ENCODE data around the gene ANKRD52. TPM values are rescaled to one million over a fixed set of nuclear protein-coding genes. Genes with fewer than 3 reads are reported as not detected.
A peak's percentile ranks its signal among the peaks of the same experiment; 100 is the strongest.

ANKRD52 gene
- total and polyA plus RNA-seq, 9 of the 15 experiments (the other 6 are each of a cell fraction or from before 2014, with no cell fraction given), result 0.52 to 46.8 (median 7.9) TPM

DNA sequence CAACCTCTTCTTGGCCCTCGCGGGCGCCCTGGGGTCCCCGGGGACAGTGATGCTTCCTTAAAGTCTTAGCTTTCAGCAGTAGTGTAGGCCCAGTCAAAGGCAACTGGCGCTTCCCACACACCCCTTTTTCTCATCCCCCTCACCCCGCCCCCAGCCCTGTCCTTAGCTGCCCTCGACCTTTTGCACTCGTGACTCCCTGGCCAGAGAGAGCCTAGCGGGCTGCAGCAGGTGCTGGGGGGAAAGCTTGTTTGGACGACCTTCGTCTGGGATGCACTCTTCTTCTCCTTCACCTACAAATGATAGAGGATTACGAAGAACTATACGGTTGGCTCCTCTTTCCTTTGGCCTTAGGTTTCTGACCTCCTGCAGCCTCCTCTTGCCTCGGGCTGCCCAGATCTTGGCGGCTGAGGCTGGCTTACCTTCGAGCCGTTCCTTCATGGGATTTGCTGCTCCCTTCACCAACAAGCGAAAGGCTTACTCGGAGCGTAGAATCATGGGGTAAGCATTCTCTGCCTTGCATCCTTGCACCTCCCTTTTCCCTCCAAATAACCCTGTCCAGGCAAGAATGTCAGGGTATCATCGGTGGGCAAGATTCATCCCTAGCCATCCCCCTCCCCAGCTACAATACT, 9.4 kb upstream of the ANKRD52 start (continued):
- TF ChIP-seq ZBTB34 (CRISPR knock-in tag; IDR thresholded peaks at IDR 0.05), result no peak
- peak; percentile 64 for TF ChIP-seq NR2C1 (IDR thresholded peaks at IDR 0.05)
- TF ChIP-seq NR2C1 (tag; IDR thresholded peaks at IDR 0.05), result no peak; the same call in 1 of the 2 replicates
- no peak for TF ChIP-seq ZNF436 (CRISPR knock-in tag; IDR thresholded peaks at IDR 0.05)
- TF ChIP-seq ZBTB2 (IDR thresholded peaks at IDR 0.05), result peak; percentile 10; the same call in 1 of the 2 replicates
- 0 out of 2 replicates have a peak, but pooled peaks have one; percentile 14 for TF ChIP-seq BHLHE40 (IDR thresholded peaks at IDR 0.05; ENCODE audit: low read length)
- TF ChIP-seq SMC3 (conservative IDR thresholded peaks at IDR 0.05; ENCODE audit: insufficient read depth, low read depth, low read length), result no peak
- TF ChIP-seq, protein P1, sequence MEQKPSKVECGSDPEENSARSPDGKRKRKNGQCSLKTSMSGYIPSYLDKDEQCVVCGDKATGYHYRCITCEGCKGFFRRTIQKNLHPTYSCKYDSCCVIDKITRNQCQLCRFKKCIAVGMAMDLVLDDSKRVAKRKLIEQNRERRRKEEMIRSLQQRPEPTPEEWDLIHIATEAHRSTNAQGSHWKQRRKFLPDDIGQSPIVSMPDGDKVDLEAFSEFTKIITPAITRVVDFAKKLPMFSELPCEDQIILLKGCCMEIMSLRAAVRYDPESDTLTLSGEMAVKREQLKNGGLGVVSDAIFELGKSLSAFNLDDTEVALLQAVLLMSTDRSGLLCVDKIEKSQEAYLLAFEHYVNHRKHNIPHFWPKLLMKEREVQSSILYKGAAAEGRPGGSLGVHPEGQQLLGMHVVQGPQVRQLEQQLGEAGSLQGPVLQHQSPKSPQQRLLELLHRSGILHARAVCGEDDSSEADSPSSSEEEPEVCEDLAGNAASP (IDR thresholded peaks at IDR 0.05), result peak; percentile 94
- TF ChIP-seq IRF9 (tag; IDR thresholded peaks at IDR 0.05), result no peak

Measured in K562 (cell line).